SK-N-MC (cell line): ENCODE results near the gene PRKCQ.

Source experiments
- EZH2 ChIP-seq: fragments of 200-600 bp; sonication (generic); IDR thresholded peaks from one replicate; pipeline ENCODE4 v1.6.1; 2017; ENCODE audit warnings: antibody characterized with exemption
- FOXP2 ChIP-seq: optimal IDR thresholded peaks from 2 replicates; pipeline ENCODE3; 2011; ENCODE audit warnings: mild to moderate bottlenecking, moderate library complexity; ENCODE audit not compliant: insufficient read depth; ENCODE audit errors: extremely low read length, control extremely low read depth
- POLR2AphosphoS5 ChIP-seq: IDR thresholded peaks from 2 replicates; pipeline ENCODE4 v1.6.1; 2012; ENCODE audit warnings: mild to moderate bottlenecking, low read depth, low read length, borderline replicate concordance

DNA sequence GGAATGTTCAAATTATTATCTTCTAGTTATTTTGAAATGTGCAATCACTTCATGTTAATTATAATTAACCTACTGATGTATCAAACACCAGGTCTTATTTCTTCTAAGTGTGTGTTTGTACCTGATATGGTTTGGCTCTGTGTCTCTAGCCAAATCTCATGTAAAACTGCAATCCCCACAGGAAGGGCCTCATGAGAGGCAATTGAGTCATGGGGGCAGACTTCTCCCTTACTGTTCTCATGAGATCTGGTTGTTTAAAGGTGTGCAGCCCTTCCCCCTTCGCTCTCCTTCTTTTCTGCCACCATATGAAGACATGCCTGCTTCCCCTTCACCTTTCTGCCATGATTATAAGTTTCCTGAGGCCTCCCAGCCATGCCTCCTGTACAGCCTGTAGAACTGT lies 18.6 kb upstream of the PRKCQ start:
- no peak for TF ChIP-seq EZH2
- no peak for TF ChIP-seq POLR2AphosphoS5
- TF ChIP-seq FOXP2 = no peak
